Transverse colon (tissue), 4 donors: ENCODE data around the gene SART3. TPM values are rescaled to one million over a fixed set of nuclear protein-coding genes. Genes with fewer than 3 reads are reported as not detected.

Experiments used
- DNase-seq: peaks from one replicate; pipeline ENCODE4 v3.0.0-alpha.2; 2019
- H3K27ac ChIP-seq, 4 donors: fragments of 200-600 bp; sonication (generic); 2 replicates each; pipeline ENCODE4 v1.5.1; 2016 to 2018; ENCODE audit warnings: inconsistent platforms in 4 of 4
- H3K27me3 ChIP-seq: fragments of 200-600 bp; sonication (generic); 2 replicates; pipeline ENCODE4 v1.5.1; 2017; ENCODE audit warnings: inconsistent platforms
- H3K36me3 ChIP-seq, 4 donors: fragments of 200-600 bp; sonication (generic); 2 replicates each; pipeline ENCODE4 v1.5.1; 2017 to 2019; ENCODE audit warnings: inconsistent platforms in 4 of 4
- H3K4me1 ChIP-seq, 4 donors: fragments of 200-600 bp; sonication (generic); 2 replicates each; pipeline ENCODE4 v1.5.1; 2017 to 2020; ENCODE audit warnings: inconsistent platforms in 4 of 4
- H3K4me3 ChIP-seq, 4 donors: fragments of 200-600 bp; sonication (generic); 1 replicate in 1 of 4; 2 replicates in 3 of 4; pipeline versions ENCODE4 v1.5.1 to v1.6.1; 2017 to 2019; ENCODE audit warnings: inconsistent platforms in 4 of 4
- H3K9me3 ChIP-seq, 2 donors: fragments of 200-600 bp; sonication (generic); 2 replicates each; pipeline ENCODE4 v1.5.1; 2017 to 2019; ENCODE audit warnings: inconsistent platforms in 2 of 2
- CTCF ChIP-seq, 5 experiments: fragments of 200-600 bp in 3 of 5; fragments of 450-650 bp in 2 of 5; sonication (generic) in 3 of 5; IDR thresholded peaks; 1 replicate in 2 of 5; 2 replicates in 3 of 5; pipeline ENCODE4 v1.5.1; 2016 to 2017; ENCODE audit warnings: antibody characterized with exemption in 5 of 5, inconsistent platforms in 3 of 5, mild to moderate bottlenecking in 2 of 5, moderate library complexity in 1 of 5
- EP300 ChIP-seq: sonication (generic); formaldehyde crosslinking; IDR thresholded peaks from one replicate; pipeline ENCODE4 v1.6.1; 2017; ENCODE audit warnings: antibody characterized with exemption, low read depth
- POLR2A ChIP-seq: fragments of 450-650 bp; IDR thresholded peaks from one replicate; pipeline ENCODE4 v1.6.1; 2016; ENCODE audit warnings: antibody characterized with exemption, mild to moderate bottlenecking, moderate library complexity
- POLR2AphosphoS5 ChIP-seq, 3 donors: sonication (generic); formaldehyde crosslinking; IDR thresholded peaks; one replicate each; pipeline ENCODE4 v1.6.1; 2016; ENCODE audit warnings: antibody characterized with exemption in 3 of 3
- WGBS, 2 donors: methylation state at CpG; one replicate each; pipeline ENCODE4 v1.1.5; 2018; ENCODE audit warnings: low coverage in 1 of 2; 5-methylcytosine and 5-hydroxymethylcytosine counted together
- in situ Hi-C, 4 donors: fragments of 200-750 bp; cut with MboI; loops; one replicate each; pipeline versions ENCODE4 v1.15.0 to v1.15.1; 2017; ENCODE audit warnings: low sequenced_read_pairs in 3 of 4, low pct_ligation_motif_present in 1 of 4, low pct_unique_long_range_greater_than_20kb in 1 of 4
- intact Hi-C: fragments of 100-400 bp; cut with DNase I; formaldehyde crosslinking; loops from one replicate; pipeline ENCODE4 v1.15.1; 2023; ENCODE audit warnings: low total_unique reads
- total RNA-seq, 4 donors: library from RNA; depleted of rRNA; stranded (reverse); fragments of >200 nt; gene quantifications; one replicate each; pipeline ENCODE4 v1.1.0, GENCODE V29; 2016

Gene SART3
- total RNA-seq, 4 donors from 2014 or later = 25.3 to 177 (median 77.4) TPM

- Histone ChIP-seq H3K9me3 (no peaks in the 10 kb centered on the region), H3K4me3 (no peak overlapping the region), H3K27me3 (no peaks in the 10 kb centered on the region), H3K27ac (no peak overlapping the region), H3K36me3 (peaks cover 0 to 82% (median 33%) of the 10 kb centered on the region in 4 donors), H3K4me1 (no peaks in the 10 kb centered on the region)
- no peak for DNase-seq
- WGBS, 2 donors = 70 to 83% methylated on average over 4 to 5 of the region's 5 CpGs
- in situ Hi-C loops (no loop called here), intact Hi-C loops (no loop called here)
- TF ChIP-seq CTCF (IDR thresholded peaks at IDR 0.05) (no peak), EP300 (no peak), POLR2AphosphoS5 (IDR thresholded peaks at IDR 0.05) (no peak), POLR2A (no peak)
Measured at GRCh38 chr12:108525681-108526080, 35.3 kb downstream of the SART3 start.

DNA sequence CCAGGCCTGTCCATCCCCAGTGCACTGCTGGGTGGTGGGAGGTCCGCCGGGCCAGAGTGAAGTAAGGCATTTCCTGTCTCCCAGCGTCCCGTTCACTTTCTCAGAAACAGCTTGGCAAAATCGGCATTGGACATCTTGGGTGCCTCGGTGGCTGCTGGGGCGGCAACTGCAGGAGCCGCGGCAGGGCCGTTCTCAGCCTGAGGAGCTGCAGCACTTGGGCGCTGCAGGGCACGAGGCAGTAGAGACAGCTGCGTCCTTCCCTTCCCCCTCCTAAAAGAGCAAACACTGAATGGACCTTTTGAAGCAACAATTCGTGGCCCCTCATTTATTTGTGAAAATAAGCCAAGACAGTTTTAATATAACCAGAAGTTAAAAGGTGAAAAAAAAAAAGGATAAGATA is 37.6 kb downstream of the SART3 start:
- Histone ChIP-seq H3K36me3 (peaks cover 0 to 65% (median 22%) of the 10 kb centered on the region in 4 donors), H3K4me1 (no peaks in the 10 kb centered on the region), H3K9me3 (no peaks in the 10 kb centered on the region), H3K4me3 (no peak overlapping the region), H3K27ac (no peak overlapping the region), H3K27me3 (no peaks in the 10 kb centered on the region)
- TF ChIP-seq CTCF (IDR thresholded peaks at IDR 0.05) (no peak), POLR2AphosphoS5 (IDR thresholded peaks at IDR 0.05) (no peak), POLR2A (no peak), EP300 (no peak)
- WGBS, 2 donors = 60 to 88% methylated on average over 1 to 7 of the region's 14 CpGs
- intact Hi-C loops (no loop called here), in situ Hi-C loops (no loop called here)
- DNase-seq = no peak

DNA sequence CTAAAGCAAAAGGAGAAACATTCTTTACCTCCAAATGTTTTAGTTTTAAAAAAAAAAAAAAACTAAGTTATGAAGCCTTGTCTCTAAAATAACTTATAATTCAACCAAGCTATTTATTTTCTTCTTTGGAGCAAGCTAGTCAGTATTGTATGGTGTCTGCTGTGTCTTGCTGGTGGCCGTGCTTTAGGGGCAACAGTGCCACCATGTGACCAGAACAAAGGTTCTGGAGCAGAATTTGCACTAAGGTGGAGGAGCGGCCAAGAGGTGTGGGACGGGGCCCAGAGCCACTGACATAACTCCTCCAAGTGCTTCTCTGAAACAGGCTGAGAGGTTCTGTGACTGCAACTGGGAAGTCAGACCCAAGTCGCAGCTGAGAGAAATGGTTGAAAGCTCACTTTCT is 41.4 kb downstream of the SART3 start:
- H3K36me3 ChIP-seq = peaks cover 0 to 44% (median 10%) of the 10 kb centered on the region in 4 donors
- peaks cover 5 to 13% (median 8%) of the 10 kb centered on the region in 4 donors for H3K4me1 ChIP-seq
- H3K27me3 ChIP-seq = no peaks in the 10 kb centered on the region
- TF ChIP-seq CTCF (IDR thresholded peaks at IDR 0.05) = no peak
- no peak for TF ChIP-seq POLR2A
- no peak for TF ChIP-seq POLR2AphosphoS5 (IDR thresholded peaks at IDR 0.05)
- no peak for TF ChIP-seq EP300
- in situ Hi-C loops (no loop called here), intact Hi-C loops (no loop called here)
- H3K27ac ChIP-seq = no peak overlapping the region
- no peak for DNase-seq
- WGBS, 2 donors = 55 to 75% methylated on average over 3 to 4 of the region's 4 CpGs
- H3K4me3 ChIP-seq = no peak overlapping the region
- H3K9me3 ChIP-seq = no peaks in the 10 kb centered on the region

GRCh38 chr12:108518716-108519496 is 42.1 kb downstream of the SART3 start:
- Histone ChIP-seq H3K4me1 (peaks cover 5 to 16% (median 8%) of the 10 kb centered on the region in 4 donors), H3K27me3 (no peaks in the 10 kb centered on the region), H3K27ac (no peak overlapping the region), H3K36me3 (peaks cover 0 to 38% (median 7%) of the 10 kb centered on the region in 4 donors), H3K9me3 (no peaks in the 10 kb centered on the region), H3K4me3 (no peak overlapping the region)
- in situ Hi-C loops = no loop called here
- intact Hi-C loops = no loop called here
- TF ChIP-seq POLR2A (no peak), POLR2AphosphoS5 (IDR thresholded peaks at IDR 0.05) (no peak)
- no peak for DNase-seq
- 95 to 100% methylated on average over 1 to 39 of the region's 39 CpGs for WGBS, 2 donors
